Fibroblast of skin of abdomen (primary cell): ENCODE data around the gene KIF1B.
"Not testable (repeated sequence)": the region's sequence is repeated elsewhere in the genome, so short reads cannot be mapped to it uniquely, and the experiment has no call there.

Experiments used
- DNase-seq: peaks from one replicate; pipeline ENCODE4 v3.0.0-alpha.2; 2013

Gene KIF1B

DNA sequence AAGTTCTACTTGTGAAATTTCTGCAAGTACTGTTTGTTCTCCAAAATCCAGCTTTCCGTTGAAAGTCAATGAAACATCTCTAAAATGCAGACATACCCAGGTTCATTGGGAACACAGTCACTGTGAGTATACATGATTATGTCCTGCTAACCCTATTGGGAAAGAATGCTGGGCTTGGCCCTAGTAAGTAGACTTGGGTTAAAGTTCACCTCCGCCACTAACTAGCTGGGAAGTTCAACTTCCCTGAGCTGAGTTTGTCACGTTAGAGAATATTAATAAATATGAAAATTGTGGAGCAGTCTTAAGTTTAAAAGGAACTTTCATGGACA, 178.0 kb downstream of the KIF1B start:
- DNase-seq: no peak

GRCh38 chr1:10389271-10389973, 179.1 kb downstream of the KIF1B start:
- no peak for DNase-seq

GRCh38 chr1:10396870-10397269, 186.5 kb downstream of the KIF1B start:
- DNase-seq: no peak

DNA sequence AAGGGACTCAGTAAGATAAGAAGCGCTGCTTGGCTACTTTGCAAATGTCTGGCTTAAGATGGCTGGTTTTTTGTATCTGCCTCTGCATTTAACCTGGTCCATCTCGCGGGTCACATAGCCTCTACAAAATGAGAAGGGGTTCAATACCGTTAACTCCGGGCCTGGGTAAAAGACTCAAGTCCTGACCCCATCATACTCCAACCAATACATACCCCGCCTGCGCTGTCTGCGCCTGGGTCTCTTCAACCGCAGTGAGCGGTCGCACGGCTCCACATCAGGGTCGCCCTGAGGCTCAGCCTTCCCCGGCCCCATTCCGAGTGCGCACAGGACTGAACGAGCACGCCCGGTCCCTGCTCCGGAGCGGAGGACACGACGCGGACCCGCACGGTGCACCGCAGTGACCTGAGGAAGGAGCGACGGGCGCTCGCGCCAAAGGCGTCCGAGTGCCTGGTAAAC, 187.9 kb downstream of the KIF1B start:
- DNase-seq: no peak

DNA sequence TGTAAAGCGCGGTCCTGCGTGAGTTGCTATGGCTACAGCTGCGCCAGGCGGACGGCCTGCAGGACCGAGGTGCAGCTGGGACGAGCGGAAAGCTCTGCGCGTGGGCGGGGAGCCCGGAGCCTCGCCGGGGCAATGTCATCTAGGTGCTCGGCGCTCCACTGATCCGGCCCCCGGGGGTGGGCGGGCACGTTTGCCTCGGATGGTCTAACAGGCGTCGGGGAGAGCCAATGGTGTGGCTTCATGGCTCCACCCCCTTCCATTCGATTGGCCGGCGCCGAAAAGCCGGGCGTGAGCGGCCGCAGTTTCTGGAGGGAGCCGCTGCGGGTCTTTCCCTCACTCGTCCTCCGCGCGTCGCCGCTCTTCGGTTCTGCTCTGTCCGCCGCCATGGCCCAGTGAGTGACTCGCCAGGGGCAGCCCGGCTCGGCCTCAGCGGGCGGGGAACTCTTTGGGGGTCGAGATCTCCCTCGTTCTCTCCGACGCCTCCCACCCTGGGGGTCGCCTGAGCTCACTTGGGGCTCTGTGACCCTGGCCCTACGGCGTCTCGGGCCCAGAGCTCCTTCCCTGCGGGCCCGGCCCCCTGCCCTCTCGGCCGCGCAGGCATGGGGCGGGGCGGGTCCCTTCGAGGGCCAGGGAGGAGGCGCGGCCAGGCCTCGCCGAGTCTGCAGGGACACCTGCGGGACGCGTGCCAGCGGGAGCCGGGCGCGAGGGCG, 188.5 kb downstream of the KIF1B start, which contains the start of gene PGD:
Gene PGD (plus strand): TSS at position 331 of the 710 bp plus-strand sequence. CDS start 54 bp downstream, at position 385.
- peak; percentile 99 for DNase-seq

GRCh38 chr1:10399444-10399941, 189.1 kb downstream of the KIF1B start:
- DNase-seq: peak; percentile 31

GRCh38 chr1:10400013-10400412, 189.6 kb downstream of the KIF1B start:
- no peak for DNase-seq

DNA sequence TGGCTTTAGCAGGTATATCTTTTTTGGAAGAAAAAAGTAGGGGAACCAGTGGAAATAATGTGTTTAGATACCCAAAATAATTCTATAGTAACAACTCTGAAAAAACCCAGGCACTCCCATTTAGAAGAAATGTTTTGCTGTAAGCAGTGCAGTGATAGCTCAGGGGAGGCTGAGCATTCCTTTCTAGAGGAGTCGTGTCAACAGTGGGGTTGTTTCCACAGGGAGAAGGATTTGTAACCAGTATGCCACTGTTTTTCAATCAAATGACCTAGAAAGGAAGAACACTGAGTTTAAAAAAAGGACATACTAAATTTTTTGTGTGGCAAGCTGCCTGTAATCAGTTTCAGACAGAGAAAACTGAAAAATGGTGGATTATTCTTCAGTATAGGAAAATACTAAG, 190.9 kb downstream of the KIF1B start:
- DNase-seq: peak; percentile 49

GRCh38 chr1:10402729-10403274, 192.4 kb downstream of the KIF1B start:
- DNase-seq: no peak

GRCh38 chr1:10407201-10407600, 196.8 kb downstream of the KIF1B start:
- no peak for DNase-seq

GRCh38 chr1:10415211-10415930, 205.0 kb downstream of the KIF1B start:
- peak; percentile 61 for DNase-seq

DNA sequence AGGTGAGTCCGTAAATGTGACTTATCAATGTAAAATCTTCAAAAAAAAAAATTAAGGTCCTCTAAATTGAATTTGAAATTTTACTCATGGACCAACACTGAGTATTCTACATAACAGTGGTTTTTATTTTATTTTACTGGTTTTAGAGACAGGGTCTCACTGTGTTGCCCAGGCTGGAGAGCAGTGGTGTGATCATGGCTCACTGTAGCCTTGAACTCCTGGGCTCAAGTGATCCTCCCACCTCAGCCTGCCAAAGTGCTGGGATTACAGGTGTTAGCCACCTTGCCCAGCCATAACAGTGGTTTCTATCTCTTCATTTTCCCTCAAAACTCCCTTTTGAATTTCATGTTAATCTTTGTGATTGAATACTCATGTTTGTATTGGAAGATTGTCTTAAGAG, 205.6 kb downstream of the KIF1B start:
- not testable (repeated sequence) for DNase-seq

DNA sequence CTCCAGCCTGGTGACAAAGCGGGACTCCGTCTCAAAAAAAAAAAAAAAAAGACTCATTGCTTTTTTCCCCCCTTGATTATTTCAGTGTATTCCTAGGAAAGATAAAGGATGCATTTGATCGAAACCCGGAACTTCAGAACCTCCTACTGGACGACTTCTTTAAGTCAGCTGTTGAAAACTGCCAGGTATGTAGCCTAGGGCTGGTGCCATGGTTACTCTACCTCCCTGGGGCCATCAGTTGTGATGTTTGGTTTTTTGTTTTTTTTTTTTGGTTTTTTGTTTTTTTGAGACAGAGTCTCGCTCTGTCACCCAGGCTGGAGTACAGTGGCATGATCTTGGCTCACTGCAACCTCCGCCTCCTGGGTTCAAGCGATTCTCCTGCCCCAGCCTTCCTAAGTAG, 208.4 kb downstream of the KIF1B start:
- not testable (repeated sequence) for DNase-seq

DNA sequence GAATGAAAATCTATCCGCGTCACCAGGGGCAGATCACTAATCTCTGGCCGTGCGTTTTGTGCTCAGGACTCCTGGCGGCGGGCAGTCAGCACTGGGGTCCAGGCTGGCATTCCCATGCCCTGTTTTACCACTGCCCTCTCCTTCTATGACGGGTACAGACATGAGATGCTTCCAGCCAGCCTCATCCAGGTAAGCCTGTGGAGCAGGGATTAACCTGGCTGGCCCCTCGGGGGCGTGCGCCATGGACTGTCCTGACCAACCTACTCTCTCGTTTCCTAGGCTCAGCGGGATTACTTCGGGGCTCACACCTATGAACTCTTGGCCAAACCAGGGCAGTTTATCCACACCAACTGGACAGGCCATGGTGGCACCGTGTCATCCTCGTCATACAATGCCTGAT, 209.0 kb downstream of the KIF1B start:
- no peak for DNase-seq

DNA sequence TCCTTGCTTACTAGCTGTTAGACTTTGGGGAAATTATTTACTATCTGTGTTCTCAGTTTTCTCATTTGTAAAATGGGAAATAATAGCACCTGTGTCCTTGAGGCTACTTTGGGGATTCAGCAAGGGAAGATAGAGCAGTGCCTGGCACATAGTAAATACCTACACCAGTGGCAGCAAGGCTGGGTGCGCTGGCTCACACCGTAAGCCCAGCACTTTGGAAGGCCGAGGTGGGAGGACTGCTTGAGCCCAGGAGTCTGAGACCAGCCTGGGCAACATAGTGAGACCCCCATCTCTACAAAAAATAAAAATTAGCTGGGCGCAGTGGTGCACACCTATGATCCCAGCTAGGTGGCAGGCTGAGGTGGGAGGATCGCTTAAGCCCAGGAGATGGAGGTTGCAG, 211.3 kb downstream of the KIF1B start:
- no peak for DNase-seq

DNA sequence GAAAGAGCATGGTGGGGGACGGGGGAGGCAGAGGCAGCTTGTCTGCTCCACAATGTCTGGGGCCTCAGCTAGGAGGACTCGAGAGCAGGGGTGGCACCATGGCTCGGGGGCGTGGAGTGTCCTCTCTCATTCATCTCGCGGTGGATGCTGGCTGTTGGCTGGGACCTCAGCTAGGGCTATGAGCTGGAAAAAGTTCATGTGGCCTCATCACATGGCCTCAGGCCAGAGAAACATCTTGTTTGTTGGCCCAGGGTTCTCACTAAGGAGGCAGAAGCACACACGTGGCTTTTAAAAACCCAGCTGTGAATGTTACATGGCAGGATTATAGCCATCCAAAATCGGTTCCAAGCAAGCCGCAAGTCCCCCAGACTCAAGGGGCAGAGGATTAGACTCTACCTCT, 213.7 kb downstream of the KIF1B start:
- peak; percentile 26 for DNase-seq

GRCh38 chr1:10424651-10425050, 214.3 kb downstream of the KIF1B start:
- no peak for DNase-seq

DNA sequence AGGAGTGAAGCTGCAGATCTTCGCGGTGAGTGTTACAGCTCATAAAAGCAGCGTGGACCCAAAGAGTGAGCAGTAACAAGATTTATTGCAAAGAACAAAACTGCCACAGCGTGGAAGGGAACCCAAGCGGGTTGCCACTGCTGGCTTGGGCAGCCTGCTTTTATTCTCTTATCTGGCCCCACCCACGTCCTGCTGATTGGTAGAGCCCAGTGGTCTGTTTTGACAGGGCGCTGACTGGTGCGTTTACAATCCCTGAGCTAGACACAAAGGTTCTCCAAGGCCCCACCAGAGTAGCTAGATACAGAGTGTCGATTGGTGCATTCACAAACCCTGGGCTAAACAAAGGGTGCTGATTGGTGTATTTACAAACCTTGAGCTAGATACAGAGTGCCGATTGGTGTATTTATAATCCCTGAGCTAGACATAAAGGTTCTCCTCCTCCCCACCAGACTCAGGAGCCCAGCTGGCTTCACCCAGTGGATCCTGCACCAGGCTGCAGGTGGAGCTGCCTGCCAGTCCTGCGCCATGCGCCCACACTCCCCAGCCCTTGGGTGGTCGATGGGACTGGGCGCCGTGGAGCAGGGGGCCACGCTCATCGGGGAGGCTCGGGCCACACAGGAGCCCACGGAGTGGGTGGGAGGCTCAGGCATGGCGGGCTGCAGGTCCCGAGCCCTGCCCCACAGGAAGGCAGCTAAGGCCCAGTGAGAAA, 215.6 kb downstream of the KIF1B start:
- DNase-seq: not testable (repeated sequence)

GRCh38 chr1:10426535-10426848, 216.1 kb downstream of the KIF1B start:
- not testable (repeated sequence) for DNase-seq

- no peak for DNase-seq
Observed at GRCh38 chr1:10428984-10429383, 218.6 kb downstream of the KIF1B start.

DNA sequence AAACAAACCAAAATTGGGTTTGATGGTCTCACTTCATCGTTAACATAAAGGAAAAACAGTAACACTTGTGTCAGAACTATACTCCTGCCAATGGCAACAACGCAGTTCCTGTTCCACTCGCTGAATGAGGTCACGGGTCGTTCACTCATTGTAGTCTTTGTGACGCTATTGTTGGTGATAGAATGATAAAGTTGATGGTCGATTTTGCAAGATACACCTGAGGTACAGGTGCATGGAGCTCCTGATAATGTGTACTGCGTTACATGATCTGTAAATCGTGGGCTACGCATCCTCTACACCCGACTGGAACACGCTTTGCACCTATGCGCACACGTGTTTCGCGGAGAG, 219.5 kb downstream of the KIF1B start:
- no peak for DNase-seq

- peak; percentile 84 for DNase-seq
Observed at GRCh38 chr1:10430216-10431069, 220.1 kb downstream of the KIF1B start, which contains the start of gene CENPS. TSS of gene CENPS (plus strand) at chr1:10430433. CDS start at chr1:10430518, 85 bp downstream.
